Measurements from ENCODE around the gene LY6G6F. TPM values are rescaled to one million over a fixed set of nuclear protein-coding genes. Genes with fewer than 3 reads are reported as not detected.
"Not testable (repeated sequence)": the region's sequence is repeated elsewhere in the genome, so short reads cannot be mapped to it uniquely, and the experiment has no call there.

The LY6G6F gene
- total RNA-seq, 1 donor from 2014 or later = not detected

- peak; percentile 83 for DNase-seq (ENCODE audit: low read depth)
These were observed 4.8 kb upstream of the LY6G6F start for GRCh38 chr6:31701666-31702404.

GRCh38 chr6:31702405-31702818, 4.3 kb upstream of the LY6G6F start:
- no peak for DNase-seq (ENCODE audit: low read depth)

GRCh38 chr6:31702819-31703716, 3.6 kb upstream of the LY6G6F start, which contains the start of gene ABHD16A:
ABHD16A (minus strand) TSS chr6:31703324; CDS start chr6:31703281, 43 bp downstream.
- DNase-seq (ENCODE audit: low read depth) = peak; percentile 98

- DNase-seq (ENCODE audit: low read depth) = no peak
These were observed 735 bp upstream of the LY6G6F start for GRCh38 chr6:31705931-31706330.

- DNase-seq (ENCODE audit: low read depth) = no peak
These were observed 1.0 kb downstream of the LY6G6F start for GRCh38 chr6:31707701-31708100.

- DNase-seq (ENCODE audit: low read depth) = no peak
These were observed 1.6 kb downstream of the LY6G6F start for GRCh38 chr6:31708224-31708623.

GRCh38 chr6:31709157-31709556, 2.5 kb downstream of the LY6G6F start:
- not testable (repeated sequence) for DNase-seq (ENCODE audit: low read depth)

- no peak for DNase-seq (ENCODE audit: low read depth)
These were observed 4.0 kb downstream of the LY6G6F start for GRCh38 chr6:31710523-31711219.

- DNase-seq (ENCODE audit: low read depth) = no peak
These were observed 4.6 kb downstream of the LY6G6F start for GRCh38 chr6:31711233-31711632.

GRCh38 chr6:31712296-31712695, 5.6 kb downstream of the LY6G6F start:
- peak; percentile 8 for DNase-seq (ENCODE audit: low read depth)

- no peak for DNase-seq (ENCODE audit: low read depth)
These were observed 6.8 kb downstream of the LY6G6F start for GRCh38 chr6:31713465-31713864.

GRCh38 chr6:31713991-31714684, 7.5 kb downstream of the LY6G6F start:
- no peak for DNase-seq (ENCODE audit: low read depth)

- no peak for DNase-seq (ENCODE audit: low read depth)
These were observed 8.6 kb downstream of the LY6G6F start, which contains the start of gene LY6G6D for GRCh38 chr6:31715022-31715958. LY6G6D (plus strand) TSS chr6:31715348; CDS start chr6:31715356, 8 bp downstream.

- no peak for DNase-seq (ENCODE audit: low read depth)
These were observed 11.0 kb downstream of the LY6G6F start for GRCh38 chr6:31717499-31718222.

- no peak for DNase-seq (ENCODE audit: low read depth)
These were observed 11.6 kb downstream of the LY6G6F start for GRCh38 chr6:31718265-31718664.

GRCh38 chr6:31719001-31719400, 12.3 kb downstream of the LY6G6F start:
- no peak for DNase-seq (ENCODE audit: low read depth)

- DNase-seq (ENCODE audit: low read depth) = no peak
These were observed 13.6 kb downstream of the LY6G6F start for GRCh38 chr6:31720196-31720770.

- DNase-seq (ENCODE audit: low read depth) = no peak
These were observed 14.8 kb downstream of the LY6G6F start, which contains the start of gene LY6G6C for GRCh38 chr6:31721351-31722020. LY6G6C (minus strand) TSS chr6:31721746; CDS start chr6:31721679, 67 bp downstream.

All from myocyte (in vitro differentiated cells).